Measurements from ENCODE around the gene RALGAPA2.

DNA sequence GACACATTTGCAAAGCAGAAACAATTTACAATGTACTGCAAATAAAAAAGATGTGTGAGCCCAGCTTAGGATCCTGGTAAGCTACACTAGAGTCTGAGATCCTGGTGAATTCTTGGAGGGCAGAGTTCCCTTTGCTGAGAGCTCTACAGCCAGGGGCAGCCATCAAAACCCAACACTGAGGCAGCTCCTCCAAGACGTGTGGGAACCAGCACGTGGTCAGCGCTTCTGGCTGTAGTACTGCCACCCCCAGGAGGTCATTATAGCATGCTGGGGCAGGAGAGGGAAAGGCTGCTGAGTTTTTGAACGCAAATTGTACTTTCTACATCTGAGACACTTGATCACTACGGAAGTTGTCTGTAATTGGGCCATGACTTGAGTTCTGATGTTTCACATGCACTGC is 213.0 kb downstream of the RALGAPA2 start:
- no peak for TF ChIP-seq CTCF (IDR thresholded peaks at IDR 0.05; ENCODE audit: low read depth, low read length)
- no peak for TF ChIP-seq EZH2phosphoT487 (IDR thresholded peaks at IDR 0.05; ENCODE audit: low read depth)

Data from OCI-LY3 (cell line).